HG03354 (cell line): Measurements from ENCODE around the gene RNU7-1.
A peak's percentile ranks its signal among the peaks of the same experiment; 100 is the strongest.

Source experiments
- ATAC-seq: cut with Tn5 transposase; IDR thresholded peaks from one replicate; pipeline ENCODE4 v1.9.1; 2021; ENCODE audit warnings: mild to moderate bottlenecking; ENCODE audit not compliant: unreplicated experiment, poor library complexity, severe bottlenecking

Gene RNU7-1

DNA sequence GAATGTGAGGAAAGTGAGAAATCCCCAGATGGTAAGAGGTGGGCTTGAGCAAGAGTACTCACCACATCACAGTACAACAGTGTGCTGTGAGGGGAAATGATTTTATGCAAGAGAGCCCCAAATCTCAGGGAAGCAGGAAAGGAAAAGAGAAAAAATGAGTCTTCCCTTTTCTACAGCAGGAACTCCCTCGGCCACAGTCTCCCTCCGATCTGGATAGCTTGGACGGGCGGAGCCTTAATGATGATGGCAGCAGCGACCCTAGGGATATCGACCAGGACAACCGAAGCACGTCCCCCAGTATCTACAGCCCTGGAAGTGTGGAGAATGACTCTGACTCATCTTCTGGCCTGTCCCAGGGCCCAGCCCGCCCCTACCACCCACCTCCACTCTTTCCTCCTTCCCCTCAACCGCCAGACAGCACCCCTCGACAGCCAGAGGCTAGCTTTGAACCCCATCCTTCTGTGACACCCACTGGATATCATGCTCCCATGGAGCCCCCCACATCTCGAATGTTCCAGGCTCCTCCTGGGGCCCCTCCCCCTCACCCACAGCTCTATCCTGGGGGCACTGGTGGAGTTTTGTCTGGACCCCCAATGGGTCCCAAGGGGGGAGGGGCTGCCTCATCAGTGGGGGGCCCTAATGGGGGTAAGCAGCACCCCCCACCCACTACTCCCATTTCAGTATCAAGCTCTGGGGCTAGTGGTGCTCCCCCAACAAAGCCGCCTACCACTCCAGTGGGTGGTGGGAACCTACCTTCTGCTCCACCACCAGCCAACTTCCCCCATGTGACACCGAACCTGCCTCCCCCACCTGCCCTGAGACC, 8.0 kb upstream of the RNU7-1 start:
- ATAC-seq: no peak

- no peak for ATAC-seq
Measured at GRCh38 chr12:6936194-6936635, 7.4 kb upstream of the RNU7-1 start.

DNA sequence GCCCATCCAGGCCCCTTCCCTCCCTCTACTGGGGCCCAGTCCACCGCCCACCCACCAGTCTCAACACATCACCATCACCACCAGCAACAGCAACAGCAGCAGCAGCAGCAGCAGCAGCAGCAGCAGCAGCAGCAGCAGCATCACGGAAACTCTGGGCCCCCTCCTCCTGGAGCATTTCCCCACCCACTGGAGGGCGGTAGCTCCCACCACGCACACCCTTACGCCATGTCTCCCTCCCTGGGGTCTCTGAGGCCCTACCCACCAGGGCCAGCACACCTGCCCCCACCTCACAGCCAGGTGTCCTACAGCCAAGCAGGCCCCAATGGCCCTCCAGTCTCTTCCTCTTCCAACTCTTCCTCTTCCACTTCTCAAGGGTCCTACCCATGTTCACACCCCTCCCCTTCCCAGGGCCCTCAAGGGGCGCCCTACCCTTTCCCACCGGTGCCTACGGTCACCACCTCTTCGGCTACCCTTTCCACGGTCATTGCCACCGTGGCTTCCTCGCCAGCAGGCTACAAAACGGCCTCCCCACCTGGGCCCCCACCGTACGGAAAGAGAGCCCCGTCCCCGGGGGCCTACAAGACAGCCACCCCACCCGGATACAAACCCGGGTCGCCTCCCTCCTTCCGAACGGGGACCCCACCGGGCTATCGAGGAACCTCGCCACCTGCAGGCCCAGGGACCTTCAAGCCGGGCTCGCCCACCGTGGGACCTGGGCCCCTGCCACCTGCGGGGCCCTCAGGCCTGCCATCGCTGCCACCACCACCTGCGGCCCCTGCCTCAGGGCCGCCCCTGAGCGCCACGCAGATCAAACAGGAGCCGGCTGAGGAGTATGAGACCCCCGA, 6.8 kb upstream of the RNU7-1 start:
- ATAC-seq: no peak

- ATAC-seq: peak; percentile 92
Measured at GRCh38 chr12:6937481-6938352, 5.9 kb upstream of the RNU7-1 start.

DNA sequence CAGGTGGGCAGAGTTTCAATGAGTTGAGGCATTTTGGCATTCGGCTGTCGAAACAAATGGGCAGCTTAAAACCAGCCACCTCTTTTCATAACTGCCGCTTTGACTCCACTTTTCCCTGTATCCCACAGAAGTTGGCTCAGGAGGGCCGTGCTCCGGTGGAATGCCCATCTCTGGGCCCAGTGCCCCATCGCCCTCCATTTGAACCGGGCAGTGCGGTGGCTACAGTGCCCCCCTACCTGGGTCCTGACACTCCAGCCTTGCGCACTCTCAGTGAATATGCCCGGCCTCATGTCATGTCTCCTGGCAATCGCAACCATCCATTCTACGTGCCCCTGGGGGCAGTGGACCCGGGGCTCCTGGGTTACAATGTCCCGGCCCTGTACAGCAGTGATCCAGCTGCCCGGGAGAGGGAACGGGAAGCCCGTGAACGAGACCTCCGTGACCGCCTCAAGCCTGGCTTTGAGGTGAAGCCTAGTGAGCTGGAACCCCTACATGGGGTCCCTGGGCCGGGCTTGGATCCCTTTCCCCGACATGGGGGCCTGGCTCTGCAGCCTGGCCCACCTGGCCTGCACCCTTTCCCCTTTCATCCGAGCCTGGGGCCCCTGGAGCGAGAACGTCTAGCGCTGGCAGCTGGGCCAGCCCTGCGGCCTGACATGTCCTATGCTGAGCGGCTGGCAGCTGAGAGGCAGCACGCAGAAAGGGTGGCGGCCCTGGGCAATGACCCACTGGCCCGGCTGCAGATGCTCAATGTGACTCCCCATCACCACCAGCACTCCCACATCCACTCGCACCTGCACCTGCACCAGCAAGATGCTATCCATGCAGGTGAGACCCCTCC, 5.0 kb upstream of the RNU7-1 start:
- ATAC-seq: no peak

DNA sequence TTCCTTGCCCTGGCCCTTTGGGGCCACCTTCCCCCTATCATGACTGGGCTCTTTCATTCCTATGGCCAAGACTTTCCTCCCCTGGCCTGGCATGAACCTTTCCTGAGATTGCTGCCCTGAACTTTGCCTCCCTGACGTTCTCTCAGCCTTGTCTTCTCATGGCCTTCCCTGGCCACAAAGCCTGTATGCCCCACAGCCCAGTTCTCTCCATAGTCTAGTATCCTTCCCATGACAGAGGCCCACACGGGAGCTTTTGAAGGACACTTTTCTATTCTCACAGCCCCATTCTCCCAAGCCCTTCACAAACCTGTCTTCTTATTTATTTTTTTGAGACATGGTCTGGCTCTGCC, 4.5 kb upstream of the RNU7-1 start:
- ATAC-seq: no peak

DNA sequence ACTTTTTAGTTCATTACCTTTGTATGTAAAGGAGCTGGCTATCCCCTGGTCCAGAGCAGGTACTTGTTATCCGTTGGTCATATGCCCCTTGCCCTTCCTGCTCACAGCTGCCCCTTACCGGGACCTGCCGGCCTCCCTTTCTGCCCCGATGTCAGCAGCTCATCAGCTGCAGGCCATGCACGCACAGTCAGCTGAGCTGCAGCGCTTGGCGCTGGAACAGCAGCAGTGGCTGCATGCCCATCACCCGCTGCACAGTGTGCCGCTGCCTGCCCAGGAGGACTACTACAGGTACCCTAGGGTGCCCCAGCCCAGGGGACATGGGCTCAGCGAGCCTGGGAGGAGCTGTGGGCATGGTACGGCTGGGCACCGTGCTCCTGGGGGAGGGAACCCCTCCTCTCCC, 2.3 kb upstream of the RNU7-1 start:
- ATAC-seq: no peak

DNA sequence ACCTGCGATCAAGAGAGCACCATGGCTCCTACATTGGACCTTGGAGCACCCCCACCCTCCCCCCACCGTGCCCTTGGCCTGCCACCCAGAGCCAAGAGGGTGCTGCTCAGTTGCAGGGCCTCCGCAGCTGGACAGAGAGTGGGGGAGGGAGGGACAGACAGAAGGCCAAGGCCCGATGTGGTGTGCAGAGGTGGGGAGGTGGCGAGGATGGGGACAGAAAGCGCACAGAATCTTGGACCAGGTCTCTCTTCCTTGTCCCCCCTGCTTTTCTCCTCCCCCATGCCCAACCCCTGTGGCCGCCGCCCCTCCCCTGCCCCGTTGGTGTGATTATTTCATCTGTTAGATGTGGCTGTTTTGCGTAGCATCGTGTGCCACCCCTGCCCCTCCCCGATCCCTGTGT, 1.8 kb upstream of the RNU7-1 start:
- no peak for ATAC-seq

GRCh38 chr12:6942331-6942665, 1.3 kb upstream of the RNU7-1 start:
- ATAC-seq: no peak

- ATAC-seq: peak; percentile 43
Measured at GRCh38 chr12:6943389-6943721, 261 bp upstream of the RNU7-1 start.

- ATAC-seq: peak; percentile 48
Measured at GRCh38 chr12:6944381-6945186, 968 bp downstream of the RNU7-1 start.

DNA sequence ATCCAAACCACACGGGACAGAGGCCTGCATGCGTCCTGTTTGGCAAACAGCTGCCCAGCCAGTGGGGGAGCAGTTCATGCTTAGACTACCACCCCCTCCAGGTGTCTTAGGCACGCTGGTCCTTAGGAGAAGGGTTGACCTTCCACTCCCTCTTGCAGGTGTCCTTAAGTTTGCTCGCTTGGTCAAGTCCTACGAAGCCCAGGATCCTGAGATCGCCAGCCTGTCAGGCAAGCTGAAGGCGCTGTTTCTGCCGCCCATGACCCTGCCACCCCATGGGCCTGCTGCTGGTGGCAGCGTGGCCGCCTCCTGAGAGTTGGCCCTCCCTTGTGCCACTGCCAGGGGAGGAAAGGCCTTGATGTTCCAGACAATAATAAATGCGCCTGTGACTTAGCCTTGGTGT, 2.0 kb downstream of the RNU7-1 start:
- ATAC-seq: no peak

- peak; percentile 22 for ATAC-seq
Measured at GRCh38 chr12:6946033-6946919, 2.7 kb downstream of the RNU7-1 start.

DNA sequence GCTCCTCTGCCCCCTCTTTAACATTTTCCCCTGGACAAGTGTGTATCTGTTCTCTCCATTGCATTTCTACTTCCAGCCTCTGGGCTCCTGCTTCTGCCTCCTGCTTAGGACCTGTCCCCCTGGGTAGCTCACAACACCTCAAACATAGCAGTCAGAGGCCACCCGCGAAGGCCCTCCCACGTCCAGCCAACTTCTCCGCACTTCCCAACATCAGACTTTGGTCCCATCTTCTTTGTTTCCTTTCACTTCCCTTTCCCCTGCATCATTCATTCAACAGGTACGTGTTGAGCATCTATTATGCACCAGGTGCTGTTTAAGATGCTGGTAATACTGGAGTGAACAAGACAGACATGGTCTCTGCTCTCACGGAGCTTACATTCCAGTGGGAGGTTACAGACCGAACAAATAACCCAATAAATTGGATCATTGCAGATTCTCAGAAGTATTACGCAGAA, 3.3 kb downstream of the RNU7-1 start:
- ATAC-seq: no peak

DNA sequence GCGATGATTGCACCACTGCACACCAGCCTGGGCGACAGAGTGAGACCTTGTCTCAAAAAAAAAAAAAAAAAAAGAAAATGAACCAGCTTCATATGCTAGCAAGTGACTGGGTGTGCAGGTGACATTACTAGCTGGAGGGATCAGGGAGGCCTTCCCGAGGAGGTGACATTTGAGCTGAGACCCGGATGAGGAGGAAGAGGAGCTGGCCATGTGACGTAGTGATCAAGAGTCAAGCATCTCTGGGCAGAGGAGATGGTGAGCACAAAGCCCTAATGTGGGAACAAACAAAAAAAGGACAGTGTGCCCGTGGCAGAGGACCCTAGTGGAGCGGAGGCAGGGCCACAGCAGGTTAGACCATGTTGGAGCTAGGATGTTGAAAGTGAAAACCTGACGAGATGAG, 4.0 kb downstream of the RNU7-1 start:
- ATAC-seq: no peak

- no peak for ATAC-seq
Measured at GRCh38 chr12:6948873-6949594, 5.4 kb downstream of the RNU7-1 start.

DNA sequence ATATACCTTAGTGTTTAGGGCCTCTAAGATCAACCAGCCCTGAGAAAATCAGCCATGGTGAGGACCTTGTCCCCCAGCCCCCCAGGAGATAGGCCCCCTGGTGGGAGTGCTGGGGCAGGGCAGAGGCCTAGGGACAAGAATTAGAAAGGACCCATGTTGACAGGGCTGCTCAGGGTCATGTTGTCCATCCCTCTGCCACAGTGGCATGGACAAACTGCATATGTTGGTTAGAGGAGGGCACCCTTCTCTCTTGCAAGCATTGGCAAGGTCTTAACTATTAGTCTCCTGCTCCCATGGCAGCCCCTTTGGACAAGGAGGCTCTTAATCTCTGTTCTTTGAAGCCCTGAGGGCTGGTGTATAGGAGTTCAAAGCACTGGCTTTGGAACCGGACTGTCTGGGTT, 6.8 kb downstream of the RNU7-1 start:
- ATAC-seq: no peak
